Stimulated activated CD8-positive, alpha-beta memory T cell treated with anti-CD3 and anti-CD28 coated beads, Interleukin-15, amount 100 ng/mL, for 48 hours (primary cell): Measurements from ENCODE around the gene SCAF8.
"Not testable (repeated sequence)": the region's sequence is repeated elsewhere in the genome, so short reads cannot be mapped to it uniquely, and the experiment has no call there.

ENCODE experiments used
- DNase-seq, 2 donors: peaks; one replicate each; pipeline ENCODE4 v3.0.0-alpha.2; 2020; ENCODE audit warnings: low read depth in 2 of 2

Gene SCAF8

DNA sequence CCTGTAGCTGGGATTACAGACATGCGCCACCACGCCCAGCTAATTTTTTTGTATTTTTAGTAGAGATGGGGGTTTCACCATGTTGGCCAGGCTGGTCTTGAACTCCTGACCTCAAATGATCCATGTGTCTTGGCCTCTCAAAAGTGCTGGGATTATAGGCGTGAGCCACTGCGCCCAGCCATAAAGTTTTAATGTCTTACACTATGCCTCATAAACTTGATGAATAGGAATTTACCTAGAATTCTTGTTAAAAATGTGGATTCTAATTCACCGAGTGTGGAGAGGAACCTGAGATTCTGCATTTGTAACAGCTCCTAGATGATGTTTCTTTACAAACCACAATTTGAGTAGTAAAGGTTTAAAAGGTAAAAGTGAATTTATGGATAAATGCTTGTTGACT, 45.9 kb downstream of the SCAF8 start:
- DNase-seq = not testable (repeated sequence)

DNA sequence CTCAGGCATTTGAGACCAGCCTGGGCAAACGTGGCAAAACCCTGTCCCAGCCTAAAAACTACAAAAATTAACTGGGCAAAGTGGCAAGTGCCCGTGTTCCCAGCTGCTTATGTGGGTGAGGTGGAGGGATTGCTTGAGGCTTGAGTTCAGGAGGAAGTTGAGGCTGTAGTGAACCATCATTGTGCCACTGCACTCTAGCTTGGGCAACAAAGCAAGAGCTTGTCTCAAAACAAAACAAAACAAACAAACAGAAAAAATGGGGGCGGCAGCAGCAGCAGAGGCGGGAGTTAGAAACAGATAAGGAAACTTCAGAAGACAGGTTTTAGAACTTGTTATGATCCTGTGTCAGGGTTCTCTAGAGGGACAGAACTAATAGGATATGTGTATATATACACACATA, 49.0 kb downstream of the SCAF8 start:
- DNase-seq = no peak

DNA sequence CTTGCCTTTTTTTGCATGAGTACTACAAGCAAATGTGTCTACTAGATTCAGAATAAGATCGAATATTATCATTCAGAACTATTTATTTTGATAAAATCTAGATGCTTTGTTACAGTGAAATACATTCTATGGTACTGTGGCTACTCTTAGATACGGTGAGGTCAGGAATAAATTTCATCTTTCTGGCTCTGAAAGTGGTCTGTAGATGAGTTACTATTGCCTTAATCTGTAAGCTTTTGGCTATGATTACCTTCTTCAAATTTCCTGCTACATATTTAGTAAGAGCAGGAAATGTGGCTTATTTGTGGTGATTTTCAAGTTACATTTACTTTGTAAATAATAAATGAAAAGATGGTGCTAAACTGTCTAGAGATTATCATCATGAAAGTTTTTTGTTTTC, 50.0 kb downstream of the SCAF8 start:
- no peak for DNase-seq

DNA sequence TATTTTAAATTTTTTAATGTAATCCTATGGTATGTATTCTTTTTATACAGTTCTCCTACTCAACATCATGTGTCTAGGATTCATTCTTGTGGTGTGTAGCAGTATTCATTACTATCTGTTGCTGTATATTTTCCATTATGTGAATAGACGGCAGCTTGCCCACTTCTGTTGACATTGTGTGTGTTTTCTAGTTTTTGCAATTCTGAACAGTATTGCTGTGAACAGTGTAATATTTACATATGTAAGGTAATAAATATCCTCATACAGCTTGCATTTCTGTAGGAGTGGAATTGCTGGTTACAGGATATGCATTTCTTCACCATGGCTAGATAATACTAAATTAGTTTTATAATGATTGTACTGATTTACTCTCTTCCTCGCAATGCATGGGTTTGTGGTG, 51.9 kb downstream of the SCAF8 start:
- DNase-seq = no peak

DNA sequence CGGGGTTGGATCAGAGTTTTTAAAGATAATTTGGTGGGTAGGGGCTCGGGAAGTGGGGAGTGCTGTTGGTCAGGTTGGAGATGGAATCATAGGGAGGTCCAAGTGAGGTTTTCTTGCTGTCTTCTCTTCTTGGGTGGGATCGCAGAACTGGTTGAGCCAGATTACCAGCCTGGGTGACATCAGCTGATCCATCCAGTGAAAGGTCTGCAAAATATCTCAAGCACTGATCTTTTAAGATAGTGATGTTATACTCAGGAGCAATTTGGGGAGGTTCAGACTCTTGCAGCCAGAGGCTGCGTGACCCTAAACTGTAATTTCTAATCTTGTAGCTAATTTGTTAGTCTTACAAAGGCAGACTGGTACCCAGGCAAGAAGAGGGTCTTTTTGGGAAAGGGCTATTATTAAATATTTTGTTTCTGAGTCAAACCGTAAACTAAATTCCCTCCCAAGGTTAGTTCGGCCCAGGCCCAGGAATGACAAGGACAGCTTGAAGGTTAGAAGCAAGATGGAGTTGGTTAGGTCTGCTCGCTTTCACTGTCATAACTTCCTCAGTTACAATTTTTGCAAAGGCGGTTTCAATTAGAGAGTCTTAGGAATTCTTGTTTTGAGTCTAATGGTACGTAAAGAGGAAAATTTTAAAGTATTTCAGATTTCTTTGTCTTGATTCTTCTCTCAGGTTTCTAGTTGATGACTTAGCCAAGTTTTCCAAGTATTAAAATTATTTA, 53.1 kb downstream of the SCAF8 start:
- no peak for DNase-seq

DNA sequence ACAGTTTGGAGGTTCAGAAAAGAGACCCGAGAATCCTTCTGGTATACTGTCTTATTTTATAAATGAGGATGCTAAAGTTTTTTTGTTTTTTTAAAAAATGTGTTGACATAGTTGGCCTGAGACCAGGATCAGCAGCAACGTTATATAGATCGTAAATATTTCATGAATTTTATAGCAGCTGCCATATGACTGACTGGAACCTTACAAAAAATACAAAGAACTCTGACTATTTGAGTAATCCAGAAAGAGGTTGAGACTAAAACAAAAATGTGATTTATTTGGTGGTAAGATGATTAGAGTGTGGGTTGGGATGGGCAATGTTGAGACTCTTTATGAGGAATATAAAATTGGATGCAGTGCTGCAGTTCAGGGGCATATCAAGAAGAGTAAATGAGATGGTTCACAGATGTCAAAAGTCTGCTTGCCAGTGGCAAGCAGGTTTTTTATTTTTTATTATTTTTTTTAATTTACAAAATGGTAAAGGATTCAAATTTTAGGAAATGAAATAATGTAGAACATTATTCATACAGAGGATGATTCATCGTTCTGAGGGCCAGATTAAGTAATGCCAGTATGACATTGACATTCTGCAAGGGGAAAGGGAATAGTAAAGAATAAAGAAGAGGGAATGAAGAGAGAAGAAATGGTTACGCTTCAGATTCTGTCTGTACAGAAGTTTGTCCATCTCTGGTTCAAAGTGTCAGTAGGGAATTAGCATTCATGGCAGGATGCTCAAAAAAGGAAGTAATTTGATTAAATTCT, 58.5 kb downstream of the SCAF8 start:
- no peak for DNase-seq

DNA sequence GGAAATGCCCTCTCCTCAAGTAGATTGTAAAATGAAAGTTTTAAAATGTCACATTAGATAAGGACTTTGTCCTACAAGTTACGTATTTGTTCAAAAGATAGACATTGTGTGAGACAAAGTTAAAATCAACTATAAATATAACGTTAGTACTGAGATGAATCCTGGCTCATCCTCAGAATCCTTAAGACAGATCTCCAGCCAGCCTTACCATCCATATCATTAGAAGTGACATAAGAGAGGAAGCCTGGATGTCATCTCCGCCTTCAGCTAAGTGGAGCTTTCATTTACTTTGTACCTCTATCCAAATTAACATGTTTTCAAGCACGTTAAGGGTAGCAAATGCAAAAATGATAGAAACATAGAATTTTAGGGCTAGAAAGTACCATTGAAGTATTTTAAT, 59.1 kb downstream of the SCAF8 start:
- DNase-seq = no peak

DNA sequence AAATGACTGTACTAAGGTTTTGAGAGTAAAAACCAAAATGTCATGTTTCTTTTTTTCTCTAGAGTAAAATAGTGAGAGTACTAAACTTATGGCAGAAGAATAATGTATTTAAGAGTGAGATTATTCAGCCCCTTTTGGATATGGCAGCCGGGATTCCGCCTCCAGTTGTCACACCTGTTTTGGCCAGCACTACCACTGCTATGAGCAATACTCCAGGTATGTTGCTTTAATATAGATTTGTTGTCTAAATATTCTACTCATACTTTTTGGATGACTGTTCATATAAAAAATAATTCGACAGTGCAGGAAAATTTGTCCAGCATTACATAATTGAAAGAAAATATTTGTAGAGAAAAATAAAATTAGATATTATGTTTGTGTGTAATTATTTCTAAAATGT, 59.5 kb downstream of the SCAF8 start:
- DNase-seq = no peak

DNA sequence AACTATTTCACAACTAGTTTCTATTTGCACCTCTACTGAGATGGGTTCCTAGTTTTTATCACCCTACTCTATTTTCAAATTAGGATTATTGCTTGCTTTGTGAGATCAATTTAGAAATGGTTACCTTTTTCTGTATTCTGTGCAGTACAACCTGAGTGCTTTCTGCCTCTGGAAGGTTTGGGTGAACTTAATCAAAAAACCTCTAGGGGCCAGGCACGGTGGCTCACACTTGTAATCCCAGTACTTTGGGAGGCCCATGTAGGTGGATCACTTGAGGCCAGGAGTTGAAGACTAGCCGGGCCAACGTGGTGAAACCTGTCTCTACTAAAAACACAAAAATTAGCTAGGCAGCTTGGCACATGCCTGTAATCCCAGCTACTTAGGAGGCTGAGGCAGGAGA, 63.3 kb downstream of the SCAF8 start:
- no peak for DNase-seq

DNA sequence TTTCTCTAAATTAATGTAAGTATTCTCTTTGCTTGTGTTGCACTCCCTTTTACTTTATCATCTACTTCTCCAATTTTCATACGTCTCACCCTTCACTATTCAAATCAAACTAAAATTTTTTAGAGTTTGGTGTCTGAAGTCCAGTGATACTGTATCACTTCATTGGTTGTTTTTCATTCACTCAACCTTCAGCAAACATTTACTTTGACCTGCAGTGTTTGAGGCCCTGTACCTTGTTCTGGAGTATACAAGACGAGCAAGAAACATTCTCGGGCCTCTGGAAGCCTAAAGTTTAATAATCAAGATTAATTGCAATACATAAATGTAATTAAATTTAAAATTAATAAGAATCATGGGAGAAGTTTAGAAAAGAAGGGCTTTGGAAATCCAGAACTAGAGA, 64.6 kb downstream of the SCAF8 start:
- no peak for DNase-seq

DNA sequence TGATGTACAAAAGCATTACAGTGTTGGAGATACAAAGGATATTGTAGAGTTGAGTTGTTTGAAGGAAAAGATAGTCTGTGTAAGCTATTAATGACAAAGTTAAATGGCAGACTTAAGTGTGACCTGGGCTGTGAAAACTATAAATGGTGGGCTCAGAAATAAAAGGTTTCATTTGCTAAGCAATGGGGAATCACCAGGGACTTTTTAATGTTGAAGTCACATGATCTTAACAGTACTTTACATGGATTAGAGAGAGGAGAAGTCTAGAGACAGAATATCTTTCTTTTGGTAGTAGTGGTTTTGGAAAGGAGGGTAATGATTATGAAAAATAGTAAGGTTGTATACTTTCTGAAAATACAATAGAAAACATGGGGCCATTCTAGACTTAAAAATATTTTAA, 67.1 kb downstream of the SCAF8 start:
- DNase-seq = no peak

DNA sequence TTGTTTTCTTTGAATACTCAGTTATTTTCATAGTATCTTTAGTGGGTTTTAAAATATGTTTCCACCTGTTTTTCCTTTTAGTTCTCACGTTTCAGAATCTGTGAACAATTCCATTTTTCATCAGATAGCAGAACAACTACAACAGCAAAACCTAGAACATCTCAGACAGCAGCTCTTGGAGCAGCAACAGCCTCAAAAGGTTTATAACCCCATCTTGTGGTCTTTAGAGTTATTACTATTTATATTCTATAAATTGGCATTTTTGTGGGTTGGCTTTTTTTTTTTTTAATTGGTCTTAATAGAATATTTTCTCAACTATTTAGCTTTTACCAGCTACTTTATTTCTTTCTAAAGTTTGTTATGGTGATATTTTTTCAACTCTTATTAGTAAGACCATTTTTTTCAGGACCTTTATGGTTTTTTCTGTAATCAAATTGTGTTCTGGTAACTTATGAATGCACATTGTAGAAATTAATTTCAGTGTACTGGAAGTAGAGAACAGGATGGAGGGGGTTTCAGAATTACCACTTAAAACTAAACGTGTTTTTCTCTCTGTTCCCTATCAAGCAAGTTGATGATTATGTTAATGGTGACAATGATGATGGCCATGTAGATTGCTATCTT, 72.2 kb downstream of the SCAF8 start:
- DNase-seq = no peak

DNA sequence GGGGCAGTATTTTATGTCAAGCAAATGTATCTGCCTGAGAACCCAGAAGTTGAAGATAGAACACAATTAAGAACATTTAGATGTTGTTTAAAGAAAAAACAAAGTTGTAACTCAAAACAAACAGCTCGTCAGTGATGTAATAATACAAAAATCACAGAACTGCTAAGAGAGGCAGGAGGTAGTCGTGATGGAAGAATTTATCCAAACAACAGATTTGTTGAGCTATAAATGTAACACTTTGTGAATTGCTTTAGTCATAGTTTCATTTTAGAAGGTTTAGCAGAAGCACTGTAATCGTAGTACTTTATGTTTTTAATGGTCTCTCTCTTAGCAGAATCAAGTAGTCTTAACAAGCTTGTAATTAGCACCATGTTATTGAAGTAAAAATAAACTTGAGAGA, 73.6 kb downstream of the SCAF8 start:
- DNase-seq = no peak

DNA sequence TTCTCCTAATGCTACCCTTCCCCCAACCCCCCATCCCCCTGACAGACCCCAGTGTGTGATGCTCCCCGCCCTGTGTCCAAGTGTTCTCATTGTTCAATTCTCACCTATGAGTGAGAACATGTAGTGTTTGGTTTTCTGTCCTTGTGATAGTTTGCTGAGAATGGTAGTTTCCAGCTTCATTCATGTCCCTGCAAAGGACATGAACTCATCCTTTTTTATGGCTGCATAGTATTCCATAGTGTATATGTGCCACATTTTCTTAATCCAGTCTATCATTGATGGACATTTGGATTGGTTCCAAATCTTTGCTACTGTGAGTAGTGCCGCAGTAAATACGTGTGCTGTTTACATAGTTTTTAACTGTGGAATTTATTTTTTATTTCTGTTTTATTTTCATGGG, 78.4 kb downstream of the SCAF8 start:
- not testable (repeated sequence) for DNase-seq

DNA sequence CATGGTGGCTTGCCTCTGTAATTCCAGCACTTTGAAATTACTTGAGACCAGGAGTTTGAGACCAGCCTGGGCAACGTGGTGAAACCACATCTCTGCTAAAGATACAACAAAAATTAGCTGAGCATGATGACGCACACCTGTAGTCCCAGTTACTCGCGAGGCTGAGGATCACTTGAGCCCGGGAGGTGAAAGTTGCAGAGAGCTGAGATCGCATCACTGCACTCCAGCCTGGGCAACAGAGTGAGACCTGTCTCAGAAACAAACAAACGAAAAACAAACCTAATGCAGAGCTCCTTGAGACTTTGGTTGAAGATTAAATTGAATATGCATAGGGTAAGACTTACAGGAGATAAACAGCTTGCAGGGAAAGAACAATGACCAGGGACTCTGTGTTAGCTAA, 80.8 kb downstream of the SCAF8 start:
- DNase-seq = no peak

DNA sequence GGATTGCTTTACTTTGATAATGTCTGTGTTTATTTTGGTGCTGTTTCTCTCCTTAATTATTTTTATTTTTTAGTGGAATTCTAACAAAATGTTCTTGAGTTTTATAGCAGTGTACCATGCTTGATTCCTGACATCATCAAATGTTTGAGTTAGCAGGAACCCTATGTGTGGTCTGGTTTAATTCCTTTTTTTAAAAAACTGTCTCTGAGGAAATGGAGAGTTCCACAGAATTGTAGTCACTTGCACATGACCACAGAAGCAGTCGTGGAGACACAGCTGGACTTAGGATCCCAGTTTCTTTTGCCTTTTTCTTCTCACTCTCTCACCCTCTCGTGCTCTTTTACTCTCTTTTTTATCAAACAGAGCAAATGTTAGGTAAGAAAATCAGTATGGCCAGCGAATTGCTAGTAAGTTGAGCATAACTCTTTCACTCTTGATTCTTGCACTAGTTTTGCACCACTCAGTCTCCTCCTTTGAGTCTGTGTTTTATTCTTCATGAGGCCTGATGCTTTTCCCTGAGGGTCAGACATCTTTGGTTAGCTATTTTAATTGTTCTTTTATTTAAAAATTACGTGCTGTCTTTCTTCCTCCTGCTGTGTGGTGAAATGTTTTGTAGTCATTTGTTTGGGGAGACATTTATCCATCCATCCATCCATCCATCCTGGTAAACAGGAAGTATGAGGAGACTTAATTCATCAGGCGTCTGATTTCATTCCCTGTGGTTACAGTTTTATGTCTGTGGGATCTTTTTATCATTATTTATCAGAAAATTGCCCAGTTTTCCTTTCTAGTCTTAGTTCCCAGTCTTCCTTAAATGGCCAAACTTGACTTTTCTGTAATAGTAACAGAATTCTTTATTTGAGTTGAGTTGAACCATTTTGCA, 83.0 kb downstream of the SCAF8 start:
- DNase-seq = no peak

DNA sequence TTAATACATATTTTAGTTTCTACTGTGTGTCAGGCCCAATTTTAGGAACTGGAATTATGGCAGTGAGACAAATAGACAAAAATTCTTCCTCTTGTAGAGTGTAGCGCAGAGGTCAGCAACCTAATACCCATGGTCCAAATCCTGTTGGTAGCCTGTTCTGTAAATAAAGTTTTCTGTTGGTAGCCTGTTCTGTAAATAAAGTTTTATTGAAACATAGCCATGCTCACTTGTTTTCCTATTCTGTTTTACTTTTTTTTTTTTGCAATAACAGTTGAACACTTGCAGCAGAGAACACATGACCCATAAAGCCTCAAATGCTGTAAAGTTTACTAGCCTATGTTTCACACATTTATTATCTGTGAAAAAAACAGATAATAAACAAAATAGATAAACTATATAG, 87.9 kb downstream of the SCAF8 start:
- no peak for DNase-seq

DNA sequence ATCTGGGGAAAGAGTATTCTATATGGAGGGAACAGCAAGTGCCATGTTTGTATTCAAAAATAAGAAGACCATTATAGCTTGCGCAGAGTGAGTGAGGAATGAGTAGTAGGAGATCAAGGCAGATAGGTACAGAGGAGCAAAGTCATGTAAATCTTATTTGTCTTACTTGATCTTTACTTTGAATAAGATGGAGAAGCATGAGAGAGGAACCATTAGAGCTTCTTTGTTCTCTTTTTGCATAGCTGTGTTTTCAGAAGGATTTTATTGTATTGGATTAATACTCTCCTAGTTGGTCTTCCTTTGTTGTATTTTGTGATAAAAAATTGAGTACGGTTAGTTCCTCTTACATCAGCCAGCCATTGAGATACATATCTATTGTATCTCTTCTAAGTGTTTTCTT, 88.4 kb downstream of the SCAF8 start:
- no peak for DNase-seq

DNA sequence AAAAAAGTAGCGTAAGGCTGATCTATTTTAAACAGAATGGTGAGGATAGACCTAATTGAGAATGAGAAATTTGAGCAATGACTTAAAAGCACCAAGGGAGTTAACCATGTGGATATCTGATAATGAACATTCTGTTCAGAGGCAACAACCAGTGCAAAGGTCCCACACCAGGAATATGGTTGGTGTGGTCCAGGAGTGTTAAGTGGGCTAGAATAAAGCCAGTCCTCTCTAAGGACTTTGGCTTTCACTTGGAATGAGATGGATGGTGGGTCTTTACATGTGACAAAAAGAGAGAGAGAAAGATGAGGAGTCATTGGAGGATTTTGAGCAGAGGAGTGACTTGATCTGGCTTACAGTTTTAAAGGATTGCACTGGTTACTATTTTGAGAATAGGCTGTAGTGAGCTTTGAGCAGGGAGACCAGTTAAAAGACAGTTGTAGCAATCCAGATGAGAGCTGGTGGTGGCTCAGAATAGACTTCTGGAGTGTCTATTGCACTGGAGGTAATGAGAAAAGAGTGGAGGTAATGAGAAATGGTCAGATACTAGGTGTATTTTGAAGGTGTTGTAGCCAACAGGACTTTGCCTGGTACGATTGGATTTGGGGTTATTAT, 89.8 kb downstream of the SCAF8 start:
- no peak for DNase-seq

DNA sequence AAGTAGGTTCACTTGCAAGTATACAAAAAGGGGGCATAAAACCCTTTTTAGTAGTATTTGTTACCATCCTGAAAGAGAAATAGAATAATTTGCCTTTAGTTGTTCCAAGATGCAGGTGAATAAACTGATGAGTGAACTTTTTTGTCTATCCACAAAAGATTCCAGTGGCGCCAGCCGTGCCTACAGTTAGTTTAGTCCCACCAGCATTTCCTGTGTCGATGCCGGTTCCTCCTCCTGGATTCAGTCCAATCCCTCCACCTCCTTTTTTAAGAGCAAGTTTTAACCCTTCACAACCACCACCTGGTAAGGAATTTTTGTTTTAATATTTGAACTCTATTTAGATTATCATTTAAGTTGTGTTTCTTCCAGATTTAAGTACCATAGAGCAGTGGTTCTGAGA, 90.9 kb downstream of the SCAF8 start:
- no peak for DNase-seq

DNA sequence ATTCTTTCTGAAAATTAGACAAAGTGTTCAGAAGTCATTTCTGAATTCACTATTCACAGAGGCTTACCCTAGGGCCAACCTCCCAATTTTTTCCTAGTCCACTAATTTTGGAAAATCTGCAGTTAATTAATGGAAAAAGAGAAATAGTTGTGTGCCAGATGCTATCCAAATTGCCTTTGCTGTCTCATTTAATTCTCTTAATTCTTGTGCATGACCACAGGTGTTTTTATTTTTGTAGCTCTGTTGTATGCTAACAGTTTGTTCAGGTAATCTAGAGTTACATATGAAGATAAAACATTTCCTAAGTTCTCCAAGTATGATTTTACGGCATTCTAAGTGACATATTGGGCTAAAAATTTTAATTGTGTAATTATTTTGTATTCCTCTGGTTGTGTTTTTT, 96.8 kb downstream of the SCAF8 start:
- no peak for DNase-seq

DNA sequence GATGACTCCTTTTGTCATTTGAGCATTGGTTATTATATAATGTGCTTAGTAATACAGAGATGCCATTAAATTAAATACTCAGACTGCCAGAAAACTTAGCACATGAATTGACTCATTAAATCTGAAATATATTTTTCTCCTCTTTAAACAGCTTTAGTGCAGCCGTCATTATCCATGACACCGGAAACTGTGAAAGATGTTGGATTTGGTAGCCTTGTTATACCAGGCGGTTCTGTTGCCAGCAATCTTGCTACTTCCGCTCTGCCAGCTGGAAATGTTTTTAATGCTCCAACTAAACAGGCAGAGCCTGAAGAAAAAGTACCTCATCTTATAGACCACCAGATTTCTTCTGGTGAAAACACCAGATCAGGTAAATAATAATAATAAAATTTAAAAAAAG, 97.6 kb downstream of the SCAF8 start:
- DNase-seq = no peak
